ENCODE results near the gene COL5A3.

The COL5A3 gene

GRCh38 chr19:10010939-10011338 lies 635 bp upstream of the COL5A3 start:
- DNase-seq, result no peak

- no peak for DNase-seq
Observed at GRCh38 chr19:10009714-10010224, 535 bp downstream of the COL5A3 start.

GRCh38 chr19:10008184-10008765 lies 2.0 kb downstream of the COL5A3 start:
- DNase-seq, result no peak

DNA sequence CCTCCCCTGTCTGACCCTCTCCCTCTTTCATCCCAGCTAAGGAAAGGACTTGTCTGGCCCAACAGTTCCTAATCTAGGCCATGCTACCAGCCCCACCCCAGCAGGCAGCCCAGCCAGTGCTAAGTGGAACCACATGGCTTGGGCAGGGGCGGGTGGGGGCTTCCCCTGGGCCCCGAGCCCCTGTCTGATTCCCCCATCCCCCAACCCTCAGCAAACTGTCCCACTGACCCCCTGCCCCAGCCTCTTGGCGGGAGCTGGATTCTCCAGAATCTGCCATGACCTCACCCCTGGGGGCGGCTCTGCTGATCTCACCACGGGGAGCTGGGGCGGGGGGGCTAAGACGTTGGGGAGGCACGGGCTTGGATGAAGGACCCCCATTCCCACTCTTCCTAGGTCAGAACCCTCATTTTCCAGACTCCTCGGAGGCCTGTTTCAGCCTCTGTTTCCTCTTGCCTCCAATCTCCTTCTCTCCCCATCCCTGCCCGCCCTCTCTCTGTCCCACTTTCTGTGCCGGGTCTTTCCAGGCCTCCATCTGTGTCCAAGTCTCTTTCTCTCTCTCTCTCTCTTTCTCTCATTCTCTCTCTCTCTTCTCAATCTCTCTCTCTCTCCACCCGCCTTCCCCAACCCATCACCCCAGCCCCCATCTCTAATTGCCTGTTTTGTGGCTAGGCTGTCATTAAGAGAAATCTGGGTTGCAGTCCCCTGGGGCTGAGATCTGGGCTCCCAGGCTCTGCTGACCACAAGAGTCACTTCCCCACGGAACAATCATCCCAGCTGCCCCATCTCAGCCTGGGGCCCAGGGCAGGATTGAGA lies 2.7 kb downstream of the COL5A3 start:
- no peak for DNase-seq

DNA sequence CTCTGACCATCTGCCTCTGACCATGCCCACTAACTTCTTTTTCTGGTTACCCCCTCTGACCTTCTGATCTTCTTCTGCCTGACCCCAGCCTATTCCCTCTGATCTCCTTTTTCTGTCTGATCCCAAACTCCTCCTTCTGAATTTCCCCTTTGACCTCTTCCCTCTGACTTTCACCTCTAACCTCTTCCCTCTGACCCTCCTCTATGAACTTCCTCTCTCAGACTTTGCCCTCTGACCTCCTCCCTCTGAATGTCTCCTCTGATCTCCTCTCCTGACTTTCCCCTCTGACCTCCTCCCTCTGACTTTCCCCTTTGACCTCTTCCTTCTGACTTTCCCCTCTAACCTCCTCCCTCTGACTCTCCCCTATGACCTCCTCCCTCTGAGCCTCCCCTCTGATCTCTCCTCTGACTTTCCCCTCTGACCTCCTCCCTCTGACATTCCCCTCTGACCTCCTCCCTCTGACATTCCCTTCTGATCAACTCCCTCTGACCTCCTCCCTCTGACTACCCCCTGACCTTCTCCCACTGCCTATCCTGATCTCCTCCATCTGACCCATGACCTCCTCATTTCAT lies 3.5 kb downstream of the COL5A3 start:
- no peak for DNase-seq

GRCh38 chr19:10006335-10006708 lies 4.0 kb downstream of the COL5A3 start:
- DNase-seq, result no peak

DNA sequence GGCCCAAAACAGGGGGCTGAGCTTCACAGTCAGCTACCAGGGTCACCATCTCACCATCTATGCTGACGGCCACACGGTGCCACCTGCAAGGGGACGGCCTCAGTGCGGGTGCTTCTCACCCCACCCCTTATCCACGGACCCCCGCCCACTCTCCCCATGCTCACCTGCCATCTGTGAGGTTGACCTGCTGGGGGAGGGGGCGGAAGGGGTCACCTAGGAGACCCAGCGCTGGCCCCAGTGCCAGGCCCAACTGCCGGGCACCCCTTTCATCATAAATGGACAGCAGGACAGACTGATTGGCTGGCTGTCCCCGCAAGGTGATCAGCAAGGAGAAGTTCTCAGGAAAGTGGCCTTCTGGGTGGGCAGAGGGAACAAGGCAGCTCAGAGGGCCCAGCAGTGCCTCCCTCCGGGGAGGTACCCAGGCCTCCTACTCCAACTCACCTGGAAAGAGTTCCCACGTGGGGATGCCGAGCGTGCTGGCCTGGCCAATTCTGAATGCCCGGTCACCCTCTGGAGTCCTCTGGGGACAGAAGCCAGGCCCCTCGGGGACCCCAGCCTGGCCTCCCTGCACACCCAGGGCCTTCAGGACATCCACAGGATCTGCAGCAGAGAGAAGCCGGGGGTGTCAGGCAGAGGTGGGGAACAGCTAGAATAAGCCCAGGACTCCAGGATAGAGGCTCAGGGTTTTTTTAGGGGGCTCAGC lies 4.5 kb downstream of the COL5A3 start:
- DNase-seq, result no peak

DNA sequence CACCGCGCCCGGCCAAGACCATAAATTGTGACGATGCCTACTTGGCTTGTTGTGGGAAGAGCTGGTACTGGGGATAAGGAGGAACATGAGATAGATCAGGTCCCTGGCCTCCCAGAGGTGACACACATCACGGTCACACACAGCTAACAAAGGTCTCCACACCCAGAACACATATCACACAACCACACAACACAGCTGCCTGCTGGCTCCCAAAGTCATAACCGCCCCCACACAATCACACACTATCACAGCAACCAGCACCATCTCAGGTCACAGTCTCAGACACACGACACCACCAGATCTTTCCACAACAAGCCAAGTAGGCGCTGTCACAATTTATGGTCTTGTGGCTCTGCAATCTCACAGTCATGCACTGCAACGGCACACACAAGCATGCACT lies 5.7 kb downstream of the COL5A3 start:
- DNase-seq, result no peak

- no peak for DNase-seq
Observed at GRCh38 chr19:10003271-10003670, 7.0 kb downstream of the COL5A3 start.

DNA sequence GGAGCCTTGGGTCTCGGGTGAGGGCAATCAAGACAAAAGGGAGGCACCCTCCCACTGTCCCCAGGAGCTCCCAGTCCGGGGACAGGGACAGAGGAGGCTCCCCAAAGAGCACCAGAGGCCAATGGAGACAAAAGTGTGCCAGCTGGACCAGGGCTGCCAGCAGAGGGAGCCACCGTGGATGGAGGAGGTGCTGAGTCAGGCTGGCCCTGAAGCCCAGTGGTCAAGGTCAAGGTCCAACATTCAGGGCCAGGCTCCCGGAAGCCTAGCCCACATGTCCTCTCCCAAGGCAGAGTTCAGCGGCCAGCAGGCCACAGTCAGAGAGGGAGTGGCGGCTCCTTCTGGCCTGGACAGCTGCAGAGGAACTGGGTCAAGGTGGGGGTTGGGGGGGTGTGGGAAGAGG lies 8.4 kb downstream of the COL5A3 start:
- DNase-seq, result no peak

DNA sequence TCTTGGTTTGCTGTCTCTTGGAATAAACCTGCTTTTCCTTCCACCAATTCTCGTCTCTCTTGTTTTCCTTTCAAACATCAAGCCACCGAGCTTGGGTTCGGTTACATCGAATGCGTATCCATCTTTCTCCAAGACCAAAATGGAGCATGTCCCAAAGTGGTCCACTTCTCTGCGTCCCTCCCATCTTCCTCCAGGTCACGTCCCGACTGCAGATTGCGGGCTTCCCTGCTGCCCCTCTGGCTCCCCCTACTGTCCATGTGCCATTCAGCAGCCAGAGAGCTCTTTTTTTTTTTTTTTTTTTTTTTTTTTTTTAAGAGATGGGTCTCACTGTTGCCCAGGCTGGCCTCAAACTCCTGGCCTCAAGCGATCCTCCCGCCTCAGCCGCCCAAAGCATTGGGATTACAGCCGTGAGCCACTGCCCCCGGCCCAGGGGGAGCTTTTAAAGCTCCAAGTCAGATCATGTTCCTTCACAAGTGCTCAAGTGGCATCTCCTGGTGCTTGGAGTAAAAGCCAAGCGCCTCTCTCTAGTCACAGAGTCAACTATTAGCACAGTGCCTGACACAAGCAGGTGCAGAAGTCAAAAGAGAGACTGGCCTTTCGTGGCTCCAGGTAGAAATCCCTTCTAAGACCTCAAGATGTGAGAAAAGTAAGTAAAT lies 10.0 kb downstream of the COL5A3 start:
- no peak for DNase-seq

- DNase-seq, result no peak
Observed at GRCh38 chr19:9996541-9996940, 13.8 kb downstream of the COL5A3 start.

DNA sequence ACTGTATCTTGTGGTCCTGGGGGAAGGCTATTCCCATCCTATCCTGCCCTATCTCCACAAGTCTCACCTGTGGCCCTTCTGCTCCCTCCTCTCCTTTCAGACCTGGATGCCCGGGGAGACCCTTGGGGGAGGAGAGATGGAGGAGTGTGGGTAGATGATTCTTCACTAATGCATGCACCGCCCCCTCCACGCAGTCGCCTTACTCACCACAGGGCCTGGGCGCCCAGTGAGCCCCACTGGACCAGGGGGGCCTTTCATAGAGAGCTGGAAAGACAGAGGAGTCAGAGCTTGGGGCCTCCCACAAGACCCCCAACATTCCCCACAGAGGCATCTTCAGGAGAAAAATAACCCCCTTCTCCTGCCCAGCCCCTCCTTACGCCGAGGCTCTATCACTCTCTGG lies 14.3 kb downstream of the COL5A3 start:
- no peak for DNase-seq

DNA sequence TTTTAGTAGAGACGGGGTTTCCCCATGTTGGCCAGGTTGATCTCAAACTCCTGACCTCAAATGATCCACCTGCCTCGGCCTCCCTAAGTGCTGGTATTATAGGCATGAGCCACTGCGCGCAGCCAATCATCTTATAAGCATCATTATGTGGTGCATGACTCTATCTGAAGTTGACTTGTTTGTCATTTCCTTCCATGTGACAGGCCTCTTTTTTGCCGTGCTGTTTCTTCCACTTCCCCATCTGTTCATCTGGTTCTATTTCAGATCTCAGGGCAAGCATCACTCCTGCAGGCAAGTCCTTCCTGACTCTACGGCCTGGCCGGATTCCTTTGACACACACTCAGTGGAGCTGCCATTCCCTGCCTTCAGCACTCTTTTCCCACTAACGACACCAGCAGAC lies 15.2 kb downstream of the COL5A3 start:
- no peak for DNase-seq

- no peak for DNase-seq
Observed at GRCh38 chr19:9991425-9992191, 18.7 kb downstream of the COL5A3 start.

DNA sequence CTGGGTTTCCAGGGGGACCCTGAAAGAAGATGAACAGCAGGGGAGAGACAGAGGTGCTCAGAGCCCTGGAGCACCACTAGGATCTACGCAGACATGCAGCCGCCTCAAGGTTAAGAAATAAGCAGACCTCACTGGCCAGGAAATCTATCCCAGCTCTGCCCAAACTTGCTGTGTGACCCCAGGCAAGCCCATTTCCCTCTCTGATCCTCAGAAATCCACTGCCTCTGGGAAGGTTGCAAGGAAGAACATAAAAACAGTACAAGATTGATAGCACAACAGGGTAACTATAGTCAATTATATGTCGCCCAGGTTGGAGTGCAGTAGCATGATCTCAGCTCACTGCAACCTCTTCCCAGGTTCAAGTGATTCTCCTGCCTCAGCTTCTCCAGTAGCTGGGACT lies 20.8 kb downstream of the COL5A3 start:
- DNase-seq, result no peak

- DNase-seq, result no peak
Observed at GRCh38 chr19:9986787-9987281, 23.5 kb downstream of the COL5A3 start.

- no peak for DNase-seq
Observed at GRCh38 chr19:9981406-9982260, 28.7 kb downstream of the COL5A3 start.

DNA sequence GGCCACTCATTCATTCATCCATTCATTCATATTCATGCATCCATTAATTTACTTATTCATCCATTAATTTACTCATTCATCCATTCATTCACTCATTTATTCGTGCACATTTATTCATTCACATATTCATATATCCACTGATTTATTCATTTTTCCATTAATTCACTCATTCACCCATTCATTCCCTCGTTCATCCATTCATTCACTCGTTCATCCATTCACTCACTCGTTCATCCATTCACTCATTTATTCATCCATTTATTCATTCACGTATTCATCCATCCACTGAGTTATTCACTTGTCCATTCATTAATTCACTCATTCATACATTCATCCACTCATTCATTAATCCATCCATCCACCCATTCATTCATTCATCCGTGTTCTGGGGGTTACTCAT lies 38.2 kb downstream of the COL5A3 start:
- DNase-seq, result no peak

DNA sequence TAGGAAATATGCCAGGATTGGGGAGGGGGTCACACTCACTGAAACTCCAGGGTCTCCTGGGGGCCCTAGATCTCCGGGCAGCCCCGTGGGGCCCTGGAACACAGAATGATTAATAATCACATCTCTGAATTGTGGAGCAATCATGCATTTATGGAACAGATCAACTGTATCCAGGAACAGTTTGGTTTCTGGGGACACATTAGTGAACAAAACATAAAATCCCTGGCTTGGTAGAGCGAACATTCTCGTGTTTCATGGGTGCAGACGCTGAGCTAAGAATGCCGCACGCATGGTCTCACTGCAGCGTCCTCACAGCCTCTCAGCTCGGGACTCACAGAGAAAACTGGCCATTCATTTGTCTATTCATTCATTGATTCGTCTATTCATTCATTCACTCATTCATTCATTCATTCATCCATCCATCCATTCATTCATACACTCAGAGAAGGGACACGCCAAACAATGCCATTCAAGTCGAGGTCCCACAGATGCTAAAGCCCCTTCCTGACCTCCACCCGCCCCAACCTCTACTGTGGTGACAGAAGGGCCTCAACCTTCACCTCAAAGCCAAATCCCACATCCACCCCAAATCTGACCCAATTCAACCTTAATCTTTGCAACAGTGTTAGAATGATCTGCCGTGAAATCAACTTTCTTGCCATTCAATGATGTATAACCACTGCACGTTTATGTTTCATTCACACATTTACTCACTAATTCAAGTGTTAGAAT lies 39.0 kb downstream of the COL5A3 start:
- DNase-seq, result no peak

Data from NCI-H526 treated with DMSO at 0.1 percent for 48 hours (cell line).